Large intestine (tissue), 3 donors: ENCODE data around the gene CACNA1S. TPM values are rescaled to one million over a fixed set of nuclear protein-coding genes. Genes with fewer than 3 reads are reported as not detected.

Experiments used
- DNase-seq, 2 donors: peaks; one replicate each; pipeline versions ENCODE4 v3.0.0 to v3.0.0-alpha.2; 2013
- H3K27ac ChIP-seq: one replicate; pipeline ENCODE4 v1.5.1; 2013; ENCODE audit warnings: low read length
- H3K27me3 ChIP-seq: 2 replicates; pipeline ENCODE4 v1.6.1; 2013; ENCODE audit warnings: low read length; ENCODE audit not compliant: control insufficient read depth, insufficient read depth
- H3K36me3 ChIP-seq: 2 replicates; pipeline ENCODE4 v1.6.1; 2013; ENCODE audit warnings: low read length; ENCODE audit not compliant: control insufficient read depth, insufficient read depth
- H3K4me1 ChIP-seq: one replicate; pipeline ENCODE4 v1.6.1; 2013; ENCODE audit warnings: low read length; ENCODE audit not compliant: control insufficient read depth, insufficient read depth
- H3K4me3 ChIP-seq: one replicate; pipeline ENCODE4 v1.5.1; 2013; ENCODE audit warnings: low read length
- H3K9me3 ChIP-seq: one replicate; pipeline ENCODE4 v1.6.1; 2013; ENCODE audit warnings: mild to moderate bottlenecking, low read depth, low read length, moderate library complexity; ENCODE audit not compliant: control insufficient read depth
- WGBS: methylation state at CpG from one replicate; pipeline ENCODE4 v1.1.5; 2013; ENCODE audit warnings: low lambda C conversion rate; ENCODE audit not compliant: insufficient coverage; 5-methylcytosine and 5-hydroxymethylcytosine counted together
- polyA plus RNA-seq: library from polyadenylated mRNA; unstranded; fragments of 120-200 nt; gene quantifications from one replicate; pipeline ENCODE4 v1.2.1, GENCODE V29; 2013

CACNA1S gene
- polyA plus RNA-seq, 1 donor: 0.15 TPM

- no peak for DNase-seq
- WGBS: no CpG with 5 or more reads among the region's 14 CpGs
Measured at GRCh38 chr1:201004732-201005131, 107.5 kb downstream of the CACNA1S start.

DNA sequence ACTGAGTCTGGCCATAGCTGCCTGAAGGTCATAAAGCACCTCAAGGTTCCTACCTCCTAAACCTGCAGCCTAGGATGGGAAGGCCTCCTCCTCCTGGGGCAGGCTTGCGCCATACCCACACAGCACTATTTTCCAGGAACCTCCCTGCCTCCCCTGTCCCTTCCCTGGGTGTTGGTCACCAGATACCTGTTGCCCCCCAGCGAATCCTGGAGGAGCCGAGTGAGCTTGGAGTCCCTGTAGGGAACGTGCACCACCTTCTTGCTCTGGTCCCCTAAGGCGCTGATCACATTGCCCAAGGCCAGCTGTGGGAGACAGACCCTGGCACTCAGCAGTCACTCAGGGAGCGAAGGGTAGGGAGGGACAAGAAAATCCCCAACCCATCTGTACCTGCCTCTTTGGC is 108.1 kb downstream of the CACNA1S start:
- no CpG with 5 or more reads among the region's 6 CpGs for WGBS

More at GRCh38 chr1:201004732-201005131, 107.5 kb downstream of the CACNA1S start:
- Histone ChIP-seq H3K9me3 (peaks cover 3% of the 10 kb centered on the region), H3K27ac (no peak overlapping the region), H3K4me3 (no peak overlapping the region), H3K36me3 (no peaks in the 10 kb centered on the region), H3K27me3 (no peaks in the 10 kb centered on the region), H3K4me1 (no peaks in the 10 kb centered on the region)

DNA sequence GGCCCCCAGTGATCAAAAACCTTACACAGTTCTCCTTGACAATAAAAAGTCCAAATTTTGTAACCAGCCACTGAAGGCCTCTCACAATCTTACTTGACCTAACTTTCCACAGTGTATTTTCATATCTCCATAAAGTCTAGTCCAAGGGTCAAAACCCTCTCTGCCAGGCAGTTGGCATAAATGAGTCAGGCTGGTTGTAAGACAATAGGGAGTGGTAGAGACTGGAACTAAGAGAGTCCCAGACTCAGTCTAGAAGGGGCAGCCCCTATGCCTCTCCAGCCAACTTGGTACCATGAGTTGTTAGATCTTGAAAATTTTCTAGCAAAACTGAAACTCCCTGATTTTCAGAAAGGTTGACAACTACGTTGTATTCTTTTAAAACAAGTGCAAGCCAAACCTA is 109.7 kb downstream of the CACNA1S start:
- no peak overlapping the region for H3K27ac ChIP-seq
- WGBS: no CpG with 5 or more reads among the region's 1 CpG
- H3K36me3 ChIP-seq: no peaks in the 10 kb centered on the region
- H3K9me3 ChIP-seq: peaks cover 3% of the 10 kb centered on the region
- H3K4me3 ChIP-seq: no peak overlapping the region
- H3K4me1 ChIP-seq: no peaks in the 10 kb centered on the region
- no peak for DNase-seq
- no peaks in the 10 kb centered on the region for H3K27me3 ChIP-seq

More for the DNA sequence above, 108.1 kb downstream of the CACNA1S start:
- Histone ChIP-seq H3K27me3 (no peaks in the 10 kb centered on the region), H3K9me3 (peaks cover 3% of the 10 kb centered on the region), H3K36me3 (no peaks in the 10 kb centered on the region), H3K4me1 (no peaks in the 10 kb centered on the region), H3K27ac (no peak overlapping the region), H3K4me3 (no peak overlapping the region)
- no peak for DNase-seq

- WGBS: no CpG with 5 or more reads among the region's 11 CpGs
- no peak overlapping the region for H3K27ac ChIP-seq
- no peaks in the 10 kb centered on the region for H3K27me3 ChIP-seq
- no peak overlapping the region for H3K4me3 ChIP-seq
- H3K9me3 ChIP-seq: peaks cover 3% of the 10 kb centered on the region
- H3K4me1 ChIP-seq: no peaks in the 10 kb centered on the region
- H3K36me3 ChIP-seq: no peaks in the 10 kb centered on the region
- no peak for DNase-seq
Measured at GRCh38 chr1:201001962-201002361, 110.3 kb downstream of the CACNA1S start.

DNA sequence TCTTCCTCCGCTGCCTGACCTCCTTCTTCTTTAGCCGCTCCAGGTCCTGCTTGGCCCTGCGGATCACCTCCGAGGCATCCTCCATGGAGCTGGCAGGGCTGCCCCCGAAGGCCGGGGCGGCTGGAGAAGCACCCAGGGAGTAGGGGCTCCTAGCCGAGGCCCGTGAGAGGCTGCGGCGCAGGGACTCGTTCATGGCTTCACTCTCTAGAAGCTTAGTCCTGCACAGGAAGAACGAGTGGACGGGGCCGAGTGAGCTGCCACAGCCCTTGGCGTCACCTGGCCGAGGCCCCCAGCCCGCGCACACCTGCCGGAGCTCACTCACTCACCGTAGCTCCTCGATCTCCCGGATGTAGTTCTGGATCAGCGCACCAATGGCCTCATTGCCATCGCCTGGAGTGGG is 111.8 kb downstream of the CACNA1S start:
- Histone ChIP-seq H3K36me3 (no peaks in the 10 kb centered on the region), H3K27me3 (no peaks in the 10 kb centered on the region), H3K9me3 (peaks cover 3% of the 10 kb centered on the region), H3K4me3 (no peak overlapping the region), H3K4me1 (no peaks in the 10 kb centered on the region), H3K27ac (no peak overlapping the region)
- WGBS: no CpG with 5 or more reads among the region's 25 CpGs
- no peak for DNase-seq

DNA sequence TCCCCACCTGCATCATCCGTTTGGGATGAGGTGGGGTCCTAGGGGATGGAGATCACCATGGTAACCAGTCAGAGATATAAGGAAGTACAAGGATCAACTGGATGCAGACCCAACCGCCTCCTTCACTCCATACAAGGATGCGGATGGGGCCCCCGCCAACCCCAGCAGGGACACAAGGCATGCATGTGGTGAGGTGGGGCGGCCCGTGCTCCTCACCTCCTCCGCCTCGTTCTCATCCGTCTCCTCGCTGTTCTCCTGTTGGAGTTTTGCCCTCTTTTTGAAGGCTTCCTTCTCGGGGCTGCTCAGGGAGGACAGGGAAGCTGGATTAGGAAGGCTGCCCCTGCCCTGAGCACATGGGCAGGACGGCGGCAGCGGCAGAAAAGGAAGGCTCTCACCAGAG is 112.6 kb downstream of the CACNA1S start:
- Histone ChIP-seq H3K27me3 (no peaks in the 10 kb centered on the region), H3K36me3 (no peaks in the 10 kb centered on the region), H3K4me3 (no peak overlapping the region), H3K9me3 (peaks cover 3% of the 10 kb centered on the region), H3K4me1 (no peaks in the 10 kb centered on the region), H3K27ac (no peak overlapping the region)
- no peak for DNase-seq
- WGBS: no CpG with 5 or more reads among the region's 14 CpGs

DNA sequence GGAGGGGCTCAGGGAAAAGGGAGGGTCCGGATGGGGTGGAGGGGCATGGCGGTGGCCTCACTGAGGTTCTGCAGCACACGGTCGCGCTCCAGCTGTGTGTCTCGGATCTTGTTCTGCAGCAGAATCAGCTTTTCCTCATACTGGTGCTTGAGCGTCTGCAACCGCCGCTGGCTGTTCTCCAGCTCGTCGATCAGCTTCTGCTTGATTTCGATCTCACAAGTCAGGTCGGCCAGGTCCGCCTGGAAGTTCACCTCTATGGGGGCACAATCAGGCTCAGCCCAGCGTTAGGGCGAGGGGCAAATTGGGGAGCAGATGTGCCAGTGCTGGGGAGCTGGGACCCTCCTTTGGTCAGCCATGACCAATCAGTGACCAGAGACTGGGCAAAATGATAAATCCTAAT is 113.9 kb downstream of the CACNA1S start:
- H3K4me3 ChIP-seq: no peak overlapping the region
- WGBS: no CpG with 5 or more reads among the region's 16 CpGs
- DNase-seq: no peak
- no peaks in the 10 kb centered on the region for H3K4me1 ChIP-seq
- H3K27me3 ChIP-seq: no peaks in the 10 kb centered on the region
- no peak overlapping the region for H3K27ac ChIP-seq
- peaks cover 3% of the 10 kb centered on the region for H3K9me3 ChIP-seq
- no peaks in the 10 kb centered on the region for H3K36me3 ChIP-seq

DNA sequence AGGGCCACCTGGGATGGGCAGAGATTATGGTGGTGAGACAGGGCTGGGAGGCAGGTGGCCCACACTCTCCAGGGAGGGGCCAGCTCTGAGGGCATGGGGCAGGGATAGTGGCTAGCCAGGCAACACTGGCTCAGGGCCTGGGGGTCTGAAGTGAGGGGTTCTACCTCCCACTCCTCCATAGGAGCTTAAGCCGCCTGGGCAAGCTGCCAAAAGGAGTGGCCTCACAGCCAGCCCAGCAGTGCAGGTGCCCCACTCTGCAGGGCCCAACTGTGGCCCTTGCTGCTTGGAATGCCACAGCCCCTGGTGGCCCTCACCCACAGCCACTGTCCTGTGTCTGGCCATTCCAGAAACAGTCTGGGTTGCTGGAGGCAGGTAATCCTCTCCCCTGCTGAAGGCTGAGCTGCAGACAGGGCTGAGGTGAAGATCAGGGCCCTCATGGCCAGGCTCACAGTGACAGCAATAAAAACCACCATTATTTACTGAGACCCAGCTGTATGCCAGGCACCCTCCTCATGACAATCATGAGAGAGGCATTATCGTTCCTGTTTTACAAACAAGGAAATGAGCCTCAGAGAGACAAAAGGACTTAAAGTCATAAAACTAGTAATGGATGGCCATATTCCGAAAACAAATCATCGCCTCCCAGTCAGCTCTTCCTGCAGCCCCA is 119.7 kb downstream of the CACNA1S start:
- peaks cover 3% of the 10 kb centered on the region for H3K9me3 ChIP-seq
- H3K27me3 ChIP-seq: no peaks in the 10 kb centered on the region
- no CpG with 5 or more reads among the region's 4 CpGs for WGBS
- no peak overlapping the region for H3K4me3 ChIP-seq
- H3K4me1 ChIP-seq: peaks cover 6% of the 10 kb centered on the region
- no peaks in the 10 kb centered on the region for H3K36me3 ChIP-seq
- peak in 1 of 2 donors; percentile 25 for DNase-seq
- H3K27ac ChIP-seq: no peak overlapping the region

- Histone ChIP-seq H3K27ac (no peak overlapping the region), H3K9me3 (peaks cover 3% of the 10 kb centered on the region), H3K4me1 (peaks cover 6% of the 10 kb centered on the region), H3K4me3 (no peak overlapping the region), H3K27me3 (no peaks in the 10 kb centered on the region), H3K36me3 (no peaks in the 10 kb centered on the region)
- no peak for DNase-seq
- WGBS: no CpG with 5 or more reads among the region's 10 CpGs
Measured at GRCh38 chr1:200991097-200991614, 121.1 kb downstream of the CACNA1S start.

DNA sequence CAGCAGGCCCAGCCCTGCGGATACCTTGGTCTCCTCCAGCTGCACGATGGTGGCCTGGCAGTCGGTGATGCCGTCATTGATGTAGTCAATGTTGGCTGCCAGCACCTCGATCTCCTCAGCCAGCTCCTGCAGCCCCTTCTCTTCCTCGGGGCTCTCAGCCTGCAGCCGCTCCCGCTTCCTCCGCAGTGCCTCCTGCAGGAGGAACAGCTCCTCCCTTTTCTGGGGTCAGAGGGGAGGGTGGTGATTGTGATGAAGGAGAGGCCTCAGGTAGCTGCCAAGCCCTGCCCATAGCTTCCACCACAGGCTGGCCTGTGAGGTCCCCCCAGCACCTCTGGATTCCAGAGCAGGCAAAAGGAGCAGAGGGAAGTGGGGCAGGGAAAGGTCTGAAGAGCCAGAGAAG is 122.1 kb downstream of the CACNA1S start:
- DNase-seq: no peak
- WGBS: no CpG with 5 or more reads among the region's 9 CpGs
- H3K4me3 ChIP-seq: no peak overlapping the region
- H3K9me3 ChIP-seq: peaks cover 3% of the 10 kb centered on the region
- H3K4me1 ChIP-seq: peaks cover 6% of the 10 kb centered on the region
- H3K36me3 ChIP-seq: no peaks in the 10 kb centered on the region
- no peaks in the 10 kb centered on the region for H3K27me3 ChIP-seq
- H3K27ac ChIP-seq: no peak overlapping the region
